SIG-M5 (cell line): Measurements from ENCODE around the gene APRT.
"Not testable (repeated sequence)": the region's sequence is repeated elsewhere in the genome, so short reads cannot be mapped to it uniquely, and the experiment has no call there.

Experiments
- DNase-seq: peaks from one replicate; lab custom pipeline; 2025; lab: John Stamatoyannopoulos, UW

APRT gene

GRCh38 chr16:88842308-88842756, 30.6 kb upstream of the APRT start:
- DNase-seq, result no peak

DNA sequence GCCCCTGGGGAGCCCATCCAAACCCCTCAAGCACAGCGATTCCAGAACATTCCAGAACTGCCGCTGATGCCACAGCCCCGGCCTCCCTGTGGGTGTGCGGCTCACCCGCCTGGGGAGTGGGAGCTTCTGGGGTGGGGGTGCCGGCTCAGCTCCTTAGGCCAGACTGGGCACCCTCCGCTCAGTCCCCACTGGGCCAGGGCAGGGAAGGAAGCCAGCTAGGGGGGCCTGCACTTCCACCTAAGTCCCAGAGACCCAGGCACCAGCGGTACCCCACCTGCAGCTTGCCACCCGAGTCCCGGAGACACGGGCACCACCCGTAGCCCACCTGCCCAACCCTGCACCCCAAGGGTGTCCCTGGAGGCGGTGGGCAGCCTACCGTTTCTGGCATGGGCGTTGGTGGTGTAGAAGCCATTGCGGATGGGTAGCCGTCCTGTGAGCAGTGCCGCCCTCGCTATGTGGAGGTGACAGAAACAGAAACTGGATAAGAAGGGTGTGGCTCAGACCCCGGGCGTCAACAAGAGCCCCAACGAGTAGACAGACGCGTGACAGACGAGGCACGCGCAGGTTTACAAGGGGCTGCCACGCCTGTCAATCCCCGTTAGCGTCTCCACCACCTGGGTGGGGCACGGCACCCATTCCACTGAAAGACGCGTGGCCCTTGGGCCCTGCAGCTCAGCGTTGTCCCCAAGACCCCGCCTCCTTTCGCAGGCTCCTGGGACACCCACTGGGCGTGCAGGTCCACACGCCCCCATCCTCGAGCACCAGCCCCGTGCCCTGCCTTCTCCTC, 30.0 kb upstream of the APRT start:
- no peak for DNase-seq

DNA sequence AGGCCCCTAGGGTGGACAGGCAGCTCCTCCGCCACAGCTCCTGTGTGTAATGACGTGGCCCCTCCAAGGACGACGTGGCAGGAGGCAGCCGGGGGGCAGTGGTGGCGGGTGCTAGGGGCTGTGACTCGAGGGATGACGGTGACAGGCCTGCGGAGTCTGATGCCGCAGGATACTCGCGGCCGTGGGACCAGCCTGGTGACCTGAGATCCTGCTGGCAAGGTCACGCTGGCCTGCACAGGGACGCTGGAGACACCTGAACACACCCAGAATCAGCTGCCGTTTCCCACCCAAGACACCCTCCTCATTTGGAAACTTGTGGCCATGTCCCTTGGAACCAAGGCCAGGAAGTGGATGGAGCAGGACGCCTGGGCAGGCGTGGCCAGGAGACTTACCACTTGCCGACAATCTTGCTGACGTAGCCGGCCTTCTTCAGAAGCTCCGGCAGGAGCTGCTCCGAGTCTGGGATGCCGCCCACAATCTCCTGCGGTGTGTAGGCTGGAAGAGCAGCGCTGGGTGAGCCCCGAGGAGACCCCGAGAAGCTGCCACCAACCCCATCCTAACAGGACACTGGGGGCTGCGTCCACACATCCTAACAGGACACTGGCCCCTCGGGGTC, 29.0 kb upstream of the APRT start:
- no peak for DNase-seq

GRCh38 chr16:88839745-88840599, 28.2 kb upstream of the APRT start:
- DNase-seq, result peak; percentile 21

DNA sequence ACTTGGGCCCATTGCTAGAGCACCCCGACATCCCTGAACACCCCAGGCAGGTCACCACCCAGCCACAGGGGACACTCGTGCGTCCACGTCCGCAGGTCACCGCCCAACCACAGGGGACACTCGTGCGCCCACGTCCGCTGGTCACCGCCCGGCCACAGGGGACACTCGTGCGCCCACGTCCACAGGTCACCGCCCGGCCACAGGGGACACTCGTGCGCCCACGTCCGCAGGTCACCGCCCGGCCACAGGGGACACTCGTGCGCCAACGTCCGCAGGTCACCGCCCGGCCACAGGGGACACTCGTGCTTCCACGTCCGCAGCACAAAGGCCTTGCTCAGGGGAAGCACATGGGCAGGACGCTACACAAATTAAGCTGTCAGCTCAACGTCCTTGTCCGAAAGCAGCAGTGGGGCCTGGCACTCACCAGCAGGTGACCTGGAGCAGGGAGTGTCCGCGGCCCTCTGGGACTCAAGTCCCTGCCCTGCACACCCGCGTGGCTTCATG, 27.4 kb upstream of the APRT start:
- no peak for DNase-seq

DNA sequence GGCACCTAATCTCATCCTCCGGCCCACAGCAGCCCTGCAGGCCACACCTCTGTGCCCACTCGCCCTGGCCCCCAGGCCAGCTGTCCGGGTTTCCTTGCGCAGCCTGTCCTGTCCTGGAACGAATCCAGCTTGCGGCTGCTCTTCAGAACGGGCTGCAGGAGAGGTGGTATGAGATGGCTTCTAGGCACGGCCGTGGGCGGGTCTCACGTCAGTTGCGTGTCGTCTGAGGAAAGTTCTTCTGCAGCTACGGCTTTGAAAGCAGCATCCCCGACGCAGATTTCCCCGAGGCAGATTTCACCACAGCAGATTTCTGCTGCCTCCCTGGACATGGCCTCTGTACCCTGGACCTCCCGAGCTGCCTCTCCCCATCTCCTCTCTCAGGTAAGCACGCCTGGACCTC, 26.8 kb upstream of the APRT start:
- DNase-seq, result no peak

DNA sequence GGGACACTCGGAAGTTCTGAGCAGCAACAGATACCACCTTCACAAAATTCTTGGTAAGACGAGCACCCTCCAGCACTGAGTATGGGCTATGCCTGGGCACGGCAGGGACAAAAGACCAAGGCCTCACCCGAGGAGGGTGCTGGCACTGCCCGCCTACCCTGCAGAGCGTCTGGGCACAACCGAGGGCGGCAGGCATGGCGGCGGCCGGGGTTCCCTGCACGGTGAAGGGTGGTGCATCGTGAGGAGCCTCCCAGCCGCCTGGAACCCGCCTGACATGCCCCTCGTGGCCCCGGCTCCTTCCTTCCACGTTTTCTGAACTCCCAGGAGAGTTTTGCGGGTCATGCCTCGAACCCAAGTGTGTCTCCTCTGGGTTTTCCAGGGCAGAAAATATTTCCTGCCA, 26.1 kb upstream of the APRT start:
- no peak for DNase-seq

- DNase-seq, result no peak
These were observed 25.1 kb upstream of the APRT start for GRCh38 chr16:88836791-88837190.

- no peak for DNase-seq
These were observed 24.1 kb upstream of the APRT start for GRCh38 chr16:88835818-88836217.

GRCh38 chr16:88835383-88835782, 23.7 kb upstream of the APRT start:
- no peak for DNase-seq

DNA sequence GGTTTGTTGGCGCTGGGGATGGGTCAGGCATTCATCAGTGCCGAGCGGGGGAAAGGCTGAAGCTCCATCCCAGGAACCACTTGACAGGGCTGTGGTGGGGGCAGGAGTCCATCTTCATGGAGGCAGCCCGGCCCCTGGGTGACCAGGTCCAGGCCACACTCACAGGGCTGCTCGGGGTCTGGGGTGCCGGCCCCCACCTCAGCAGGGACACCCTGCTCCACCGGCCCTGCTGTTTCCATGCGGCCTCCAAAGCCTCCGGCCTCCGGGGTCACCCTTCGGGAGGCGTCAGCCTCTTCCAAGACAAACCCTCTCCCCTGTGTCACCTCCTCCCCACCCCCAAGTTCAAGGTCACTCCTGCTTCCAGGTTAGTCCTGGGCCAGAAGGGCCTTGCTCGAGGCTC, 22.9 kb upstream of the APRT start:
- DNase-seq, result no peak

- no peak for DNase-seq
These were observed 21.4 kb upstream of the APRT start for GRCh38 chr16:88833086-88833485.

GRCh38 chr16:88831838-88832237, 20.1 kb upstream of the APRT start:
- DNase-seq, result no peak

GRCh38 chr16:88830783-88831182, 19.1 kb upstream of the APRT start:
- DNase-seq, result no peak

- no peak for DNase-seq
These were observed 18.5 kb upstream of the APRT start for GRCh38 chr16:88830258-88830657.

GRCh38 chr16:88828711-88829110, 17.0 kb upstream of the APRT start:
- DNase-seq, result no peak

GRCh38 chr16:88827727-88828126, 16.0 kb upstream of the APRT start:
- DNase-seq, result no peak

GRCh38 chr16:88826070-88826840, 14.5 kb upstream of the APRT start:
- no peak for DNase-seq

GRCh38 chr16:88825146-88825545, 13.4 kb upstream of the APRT start:
- DNase-seq, result no peak

GRCh38 chr16:88824256-88825077, 12.7 kb upstream of the APRT start:
- DNase-seq, result no peak

GRCh38 chr16:88823646-88824045, 11.9 kb upstream of the APRT start:
- not testable (repeated sequence) for DNase-seq
